ENCODE results near the gene FIGNL2. TPM values are rescaled to one million over a fixed set of nuclear protein-coding genes. Genes with fewer than 3 reads are reported as not detected.
A peak's percentile ranks its signal among the peaks of the same experiment; 100 is the strongest.

FIGNL2 gene
- total RNA-seq, 1 donor from 2014 or later, result 6.7 TPM

GRCh38 chr12:51774933-51775332, 73.6 kb downstream of the FIGNL2 start:
- Histone ChIP-seq H3K36me3 (ENCODE audit: insufficient read depth, low read length) (peaks cover 3% of the 10 kb centered on the region), H3K4me2 (ENCODE audit: low read length) (no peak overlapping the region), H2AFZ (ENCODE audit: low read depth, low read length) (no peak overlapping the region), H3K27ac (ENCODE audit: low read depth, low read length) (no peak overlapping the region), H3K79me2 (ENCODE audit: insufficient read depth, low read length) (no peaks in the 10 kb centered on the region), H3K4me1 (ENCODE audit: insufficient read depth, low read length) (no peaks in the 10 kb centered on the region), H3K4me3 (ENCODE audit: insufficient read depth, low read depth, low read length) (no peak overlapping the region), H3K9ac (ENCODE audit: low read length) (no peak overlapping the region), H3K27me3 (ENCODE audit: insufficient read depth, low read length) (no peaks in the 10 kb centered on the region), H3K9me3 (ENCODE audit: insufficient read depth, low read depth, low read length) (peaks cover 6% of the 10 kb centered on the region), H4K20me1 (ENCODE audit: insufficient read depth, low read length) (no peaks in the 10 kb centered on the region)
- DNase-seq (ENCODE audit: low read depth) (no peak), FAIRE-seq (no peak)
- Mint-ChIP-seq H3K27ac (ENCODE audit: unreplicated experiment) (no peak overlapping the region), H3K27me3 (ENCODE audit: low read depth, unreplicated experiment) (no peaks in the 10 kb centered on the region), H3K36me3 (ENCODE audit: low read depth, unreplicated experiment) (peaks cover 25% of the 10 kb centered on the region), H3K4me1 (ENCODE audit: low read depth, unreplicated experiment) (peaks cover 1% of the 10 kb centered on the region), H3K4me3 (ENCODE audit: unreplicated experiment) (no peak overlapping the region), H3K9me3 (ENCODE audit: unreplicated experiment) (peaks cover 4% of the 10 kb centered on the region)
- TF ChIP-seq EZH2 (IDR thresholded peaks at IDR 0.05; ENCODE audit: insufficient read depth, low read length) (no peak), CTCF (IDR thresholded peaks at IDR 0.05; ENCODE audit: insufficient read depth, low read depth, low read length) (no peak)

GRCh38 chr12:51773145-51773869, 75.2 kb downstream of the FIGNL2 start:
- Histone ChIP-seq H3K9ac (ENCODE audit: low read length) (no peak overlapping the region), H3K9me3 (ENCODE audit: insufficient read depth, low read depth, low read length) (peaks cover 6% of the 10 kb centered on the region), H3K27me3 (ENCODE audit: insufficient read depth, low read length) (no peaks in the 10 kb centered on the region), H3K4me2 (ENCODE audit: low read length) (no peak overlapping the region), H2AFZ (ENCODE audit: low read depth, low read length) (no peak overlapping the region), H3K27ac (ENCODE audit: low read depth, low read length) (no peak overlapping the region), H3K4me3 (ENCODE audit: insufficient read depth, low read depth, low read length) (no peak overlapping the region), H3K36me3 (ENCODE audit: insufficient read depth, low read length) (peaks cover 3% of the 10 kb centered on the region), H4K20me1 (ENCODE audit: insufficient read depth, low read length) (no peaks in the 10 kb centered on the region), H3K4me1 (ENCODE audit: insufficient read depth, low read length) (no peaks in the 10 kb centered on the region), H3K79me2 (ENCODE audit: insufficient read depth, low read length) (no peaks in the 10 kb centered on the region)
- Mint-ChIP-seq H3K27me3 (ENCODE audit: low read depth, unreplicated experiment) (no peaks in the 10 kb centered on the region), H3K27ac (ENCODE audit: unreplicated experiment) (no peak overlapping the region), H3K36me3 (ENCODE audit: low read depth, unreplicated experiment) (peaks cover 33% of the 10 kb centered on the region), H3K4me1 (ENCODE audit: low read depth, unreplicated experiment) (peaks cover 1% of the 10 kb centered on the region), H3K4me3 (ENCODE audit: unreplicated experiment) (peak overlapping the region; percentile 54), H3K9me3 (ENCODE audit: unreplicated experiment) (peaks cover 4% of the 10 kb centered on the region)
- TF ChIP-seq CTCF (IDR thresholded peaks at IDR 0.05; ENCODE audit: insufficient read depth, low read depth, low read length), result no peak
- TF ChIP-seq EZH2 (IDR thresholded peaks at IDR 0.05; ENCODE audit: insufficient read depth, low read length), result no peak
- FAIRE-seq, result peak; percentile 78
- DNase-seq (ENCODE audit: low read depth), result peak; percentile 64

GRCh38 chr12:51771008-51771407, 77.5 kb downstream of the FIGNL2 start:
- H3K27ac Mint-ChIP-seq (ENCODE audit: unreplicated experiment), result no peak overlapping the region
- H3K36me3 ChIP-seq (ENCODE audit: insufficient read depth, low read length), result peaks cover 3% of the 10 kb centered on the region
- peaks cover 33% of the 10 kb centered on the region for H3K36me3 Mint-ChIP-seq (ENCODE audit: low read depth, unreplicated experiment)
- no peak overlapping the region for H3K9ac ChIP-seq (ENCODE audit: low read length)
- H3K4me3 Mint-ChIP-seq (ENCODE audit: unreplicated experiment), result no peak overlapping the region
- FAIRE-seq (no peak), DNase-seq (ENCODE audit: low read depth) (no peak)
- no peak overlapping the region for H2AFZ ChIP-seq (ENCODE audit: low read depth, low read length)
- H3K27ac ChIP-seq (ENCODE audit: low read depth, low read length), result no peak overlapping the region
- peaks cover 1% of the 10 kb centered on the region for H3K4me1 Mint-ChIP-seq (ENCODE audit: low read depth, unreplicated experiment)
- H3K27me3 Mint-ChIP-seq (ENCODE audit: low read depth, unreplicated experiment), result no peaks in the 10 kb centered on the region
- H3K4me3 ChIP-seq (ENCODE audit: insufficient read depth, low read depth, low read length), result no peak overlapping the region
- no peaks in the 10 kb centered on the region for H3K79me2 ChIP-seq (ENCODE audit: insufficient read depth, low read length)
- TF ChIP-seq CTCF (IDR thresholded peaks at IDR 0.05; ENCODE audit: insufficient read depth, low read depth, low read length), result no peak
- no peak for TF ChIP-seq EZH2 (IDR thresholded peaks at IDR 0.05; ENCODE audit: insufficient read depth, low read length)
- H4K20me1 ChIP-seq (ENCODE audit: insufficient read depth, low read length), result no peaks in the 10 kb centered on the region
- H3K27me3 ChIP-seq (ENCODE audit: insufficient read depth, low read length), result no peaks in the 10 kb centered on the region
- peaks cover 4% of the 10 kb centered on the region for H3K9me3 Mint-ChIP-seq (ENCODE audit: unreplicated experiment)
- H3K4me1 ChIP-seq (ENCODE audit: insufficient read depth, low read length), result no peaks in the 10 kb centered on the region
- peaks cover 6% of the 10 kb centered on the region for H3K9me3 ChIP-seq (ENCODE audit: insufficient read depth, low read depth, low read length)
- H3K4me2 ChIP-seq (ENCODE audit: low read length), result no peak overlapping the region
